Measurements from ENCODE around the gene HCK. TPM values are rescaled to one million over a fixed set of nuclear protein-coding genes. Genes with fewer than 3 reads are reported as not detected.

The HCK gene
- total RNA-seq, 5 donors from 2014 or later (not counting 1 experiment from before 2014, with no cell fraction given): 0.29 to 1.5 (median 0.73) TPM

DNA sequence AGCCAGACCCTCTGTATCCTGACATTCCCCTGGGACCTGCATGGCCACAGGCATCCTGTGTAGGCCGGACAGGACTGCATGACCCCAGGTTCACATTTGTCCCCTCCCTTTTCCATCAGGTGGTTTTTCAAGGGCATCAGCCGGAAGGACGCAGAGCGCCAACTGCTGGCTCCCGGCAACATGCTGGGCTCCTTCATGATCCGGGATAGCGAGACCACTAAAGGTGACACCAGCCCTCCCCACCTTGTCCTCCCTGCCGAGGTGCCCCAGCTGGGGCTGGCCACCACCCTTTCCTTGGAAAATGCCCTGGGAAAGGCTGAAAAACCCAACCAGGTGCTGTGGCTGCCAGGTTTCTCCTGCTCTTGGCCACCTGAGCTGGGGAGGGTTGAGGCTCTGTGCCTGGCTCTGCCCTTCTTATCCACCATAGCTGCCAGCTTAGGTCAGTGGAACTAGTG, 27.6 kb downstream of the HCK start:
- peaks cover 19 to 28% of the 10 kb centered on the region in 2 donors for H3K27me3 Mint-ChIP-seq
- Histone ChIP-seq H3K4me3 (ENCODE audit: control insufficient read depth in 1 of 2, extremely low read depth in 1 of 2, low read length in 1 of 2) (no peak overlapping the region), H3K9me3 (no peaks in the 10 kb centered on the region), H3K27me3 (replicated peaks in 1 of 2; ENCODE audit: control insufficient read depth in 2 of 2, extremely low read depth in 1 of 2, insufficient read depth in 2 of 2, low read length in 1 of 2) (peaks cover 0 to 38% of the 10 kb centered on the region in 2 experiments), H3K36me3 (ENCODE audit: control insufficient read depth in 2 of 2, extremely low read depth in 1 of 2, insufficient read depth in 1 of 2, low read length in 1 of 2) (no peaks in the 10 kb centered on the region), H3K27ac (ENCODE audit: low read length) (no peak overlapping the region), H3K4me1 (ENCODE audit: control insufficient read depth in 1 of 2, extremely low read depth in 1 of 2, insufficient read depth in 2 of 2, low read length in 2 of 2) (no peaks in the 10 kb centered on the region)
- H3K36me3 Mint-ChIP-seq: no peaks in the 10 kb centered on the region
- ChIA-PET POLR2A (no interaction called here), CTCF (no interaction called here)
- no peak overlapping the region for H3K27ac Mint-ChIP-seq
- no peak overlapping the region for H3K4me3 Mint-ChIP-seq
- 88% methylated on average over 8 of the region's 8 CpGs for WGBS (ENCODE audit: insufficient coverage)
- ATAC-seq (replicated peaks in 1 of 4): no peak
- H3K9me3 Mint-ChIP-seq: no peaks in the 10 kb centered on the region
- no peaks in the 10 kb centered on the region for H3K4me1 Mint-ChIP-seq
- no peak for DNase-seq

DNA sequence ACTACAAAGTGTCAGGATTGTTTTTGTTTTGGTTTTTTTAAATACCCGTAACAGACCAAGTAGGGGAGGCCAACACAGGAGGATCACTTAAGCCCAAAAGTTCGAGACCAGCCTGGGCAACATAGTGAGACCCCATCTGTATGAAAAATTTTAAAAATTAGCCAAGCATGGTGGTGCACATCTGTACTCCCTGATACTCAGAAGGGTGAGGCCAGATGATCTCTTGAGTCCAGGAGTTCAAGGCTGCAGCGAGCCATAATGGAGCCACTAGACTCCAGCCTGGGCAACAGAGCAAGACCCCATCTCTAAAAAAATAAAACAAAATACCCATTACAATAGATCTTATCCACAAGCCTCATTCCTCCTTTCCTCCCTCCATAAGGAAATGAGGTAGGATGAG, 28.7 kb downstream of the HCK start:
- Histone ChIP-seq H3K27ac (ENCODE audit: low read length) (no peak overlapping the region), H3K27me3 (replicated peaks in 1 of 2; ENCODE audit: control insufficient read depth in 2 of 2, extremely low read depth in 1 of 2, insufficient read depth in 2 of 2, low read length in 1 of 2) (peaks cover 0 to 36% of the 10 kb centered on the region in 2 experiments), H3K4me1 (ENCODE audit: control insufficient read depth in 1 of 2, extremely low read depth in 1 of 2, insufficient read depth in 2 of 2, low read length in 2 of 2) (no peaks in the 10 kb centered on the region), H3K4me3 (ENCODE audit: control insufficient read depth in 1 of 2, extremely low read depth in 1 of 2, low read length in 1 of 2) (no peak overlapping the region), H3K9me3 (no peaks in the 10 kb centered on the region), H3K36me3 (ENCODE audit: control insufficient read depth in 2 of 2, extremely low read depth in 1 of 2, insufficient read depth in 1 of 2, low read length in 1 of 2) (no peaks in the 10 kb centered on the region)
- Mint-ChIP-seq H3K36me3 (no peaks in the 10 kb centered on the region), H3K4me1 (no peaks in the 10 kb centered on the region), H3K27ac (no peak overlapping the region), H3K4me3 (no peak overlapping the region), H3K27me3 (peaks cover 19 to 29% of the 10 kb centered on the region in 2 donors), H3K9me3 (no peaks in the 10 kb centered on the region)
- no peak for DNase-seq
- WGBS (ENCODE audit: insufficient coverage): 60% methylated on average over 2 of the region's 3 CpGs
- ChIA-PET POLR2A (no interaction called here), CTCF (interaction anchor here in 1 of 2 donors (0.6 kb wide), 1 partner anchor 11 kb away, joined by 3 read pairs; no protein-coding TSS in a partner anchor)
- no peak for ATAC-seq (replicated peaks in 1 of 4)

DNA sequence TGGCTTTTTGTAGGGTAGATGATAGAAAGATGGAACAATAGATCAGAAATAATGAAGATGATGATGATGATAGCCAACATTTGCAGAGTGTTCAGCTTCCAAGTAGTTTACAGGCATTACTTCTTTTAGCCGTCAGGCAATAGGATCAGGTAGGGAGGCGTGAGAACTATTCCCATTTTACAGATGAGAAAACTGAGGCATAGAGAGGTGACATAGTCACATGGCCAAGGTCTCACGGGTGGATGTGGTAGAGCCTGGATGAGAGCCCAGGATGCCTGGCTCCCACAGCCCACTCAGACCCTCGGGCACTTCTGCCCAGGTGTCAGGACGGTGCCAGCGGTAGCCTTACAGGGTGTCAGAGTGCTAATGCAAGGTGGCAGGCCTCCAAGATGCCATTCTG, 31.4 kb downstream of the HCK start:
- H3K4me3 Mint-ChIP-seq: no peak overlapping the region
- ATAC-seq (replicated peaks in 1 of 4) (no peak), DNase-seq (no peak)
- ChIA-PET CTCF (no interaction called here), POLR2A (no interaction called here)
- no peaks in the 10 kb centered on the region for H3K9me3 Mint-ChIP-seq
- H3K27ac Mint-ChIP-seq: no peak overlapping the region
- H3K36me3 Mint-ChIP-seq: no peaks in the 10 kb centered on the region
- Histone ChIP-seq H3K4me3 (ENCODE audit: control insufficient read depth in 1 of 2, extremely low read depth in 1 of 2, low read length in 1 of 2) (no peak overlapping the region), H3K36me3 (ENCODE audit: control insufficient read depth in 2 of 2, extremely low read depth in 1 of 2, insufficient read depth in 1 of 2, low read length in 1 of 2) (no peaks in the 10 kb centered on the region), H3K27me3 (replicated peaks in 1 of 2; ENCODE audit: control insufficient read depth in 2 of 2, extremely low read depth in 1 of 2, insufficient read depth in 2 of 2, low read length in 1 of 2) (peaks cover 0 to 36% of the 10 kb centered on the region in 2 experiments), H3K27ac (ENCODE audit: low read length) (no peak overlapping the region), H3K4me1 (ENCODE audit: control insufficient read depth in 1 of 2, extremely low read depth in 1 of 2, insufficient read depth in 2 of 2, low read length in 2 of 2) (no peaks in the 10 kb centered on the region), H3K9me3 (no peaks in the 10 kb centered on the region)
- H3K27me3 Mint-ChIP-seq: peaks cover 15 to 29% of the 10 kb centered on the region in 2 donors
- no peaks in the 10 kb centered on the region for H3K4me1 Mint-ChIP-seq
- WGBS (ENCODE audit: insufficient coverage): 79% methylated on average over 6 of the region's 6 CpGs

DNA sequence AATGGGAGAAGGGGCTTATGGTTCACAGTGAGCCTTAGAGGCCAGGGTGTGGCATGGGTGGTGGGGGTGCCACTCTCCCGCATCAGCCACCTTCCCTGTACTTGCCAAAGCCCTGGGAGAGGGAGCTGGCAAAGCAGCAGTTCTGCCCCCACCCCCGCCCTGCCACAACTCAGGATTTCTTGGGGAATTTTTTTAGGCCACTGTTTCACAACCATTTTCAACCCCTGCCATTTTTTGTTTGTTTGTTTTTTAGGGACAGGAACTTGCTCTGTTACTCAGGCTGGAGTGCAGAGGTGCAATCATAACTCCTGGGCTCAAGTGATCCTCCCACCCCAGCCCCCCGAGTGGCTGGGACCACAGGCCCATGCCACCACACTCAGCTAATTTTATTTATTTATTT, 35.0 kb downstream of the HCK start:
- no peak for ATAC-seq (replicated peaks in 1 of 4)
- POLR2A ChIA-PET: no interaction called here
- no peak overlapping the region for H3K4me3 Mint-ChIP-seq
- Histone ChIP-seq H3K27ac (ENCODE audit: low read length) (no peak overlapping the region), H3K36me3 (ENCODE audit: control insufficient read depth in 2 of 2, extremely low read depth in 1 of 2, insufficient read depth in 1 of 2, low read length in 1 of 2) (no peaks in the 10 kb centered on the region), H3K9me3 (no peaks in the 10 kb centered on the region), H3K4me1 (ENCODE audit: control insufficient read depth in 1 of 2, extremely low read depth in 1 of 2, insufficient read depth in 2 of 2, low read length in 2 of 2) (peaks cover 0 to 4% of the 10 kb centered on the region in 2 experiments), H3K4me3 (ENCODE audit: control insufficient read depth in 1 of 2, extremely low read depth in 1 of 2, low read length in 1 of 2) (no peak overlapping the region), H3K27me3 (replicated peaks in 1 of 2; ENCODE audit: control insufficient read depth in 2 of 2, extremely low read depth in 1 of 2, insufficient read depth in 2 of 2, low read length in 1 of 2) (peaks cover 0 to 17% of the 10 kb centered on the region in 2 experiments)
- peaks cover 0 to 1% (median 0%) of the 10 kb centered on the region in 3 donors for H3K4me1 Mint-ChIP-seq
- CTCF ChIA-PET: interaction anchor here in 1 of 2 donors (0.6 kb wide), 2 partner anchors 25 to 587 kb away, joined by 3 to 4 read pairs; no protein-coding TSS in a partner anchor
- H3K36me3 Mint-ChIP-seq: no peaks in the 10 kb centered on the region
- no peak for DNase-seq
- peaks cover 13 to 23% of the 10 kb centered on the region in 2 donors for H3K27me3 Mint-ChIP-seq
- WGBS (ENCODE audit: insufficient coverage): no CpG with 5 or more reads among the region's 3 CpGs
- no peaks in the 10 kb centered on the region for H3K9me3 Mint-ChIP-seq
- H3K27ac Mint-ChIP-seq: no peak overlapping the region

DNA sequence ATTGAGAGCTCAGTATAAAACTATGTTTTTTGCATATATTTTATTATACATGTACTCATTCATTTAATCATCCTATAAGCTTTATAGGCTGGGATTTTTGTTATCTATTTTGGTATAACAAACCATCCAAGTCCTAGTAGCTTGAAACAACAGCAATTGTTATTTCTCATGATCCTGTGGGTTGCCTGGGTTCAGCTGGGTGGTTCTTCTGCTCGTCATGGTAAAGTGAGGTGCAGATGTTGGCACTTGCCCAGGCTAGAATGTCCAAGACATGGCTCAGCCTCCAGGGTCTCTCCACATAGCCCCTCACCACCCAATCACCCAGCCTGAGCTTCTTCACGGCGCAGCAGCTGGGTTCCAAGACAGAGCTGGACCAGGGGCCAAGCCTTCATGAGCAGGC, 36.7 kb downstream of the HCK start:
- Mint-ChIP-seq H3K27ac (no peak overlapping the region), H3K36me3 (no peaks in the 10 kb centered on the region), H3K9me3 (no peaks in the 10 kb centered on the region), H3K4me1 (peaks cover 0 to 1% (median 0%) of the 10 kb centered on the region in 3 donors), H3K27me3 (peaks cover 0 to 15% of the 10 kb centered on the region in 2 donors), H3K4me3 (no peak overlapping the region)
- Histone ChIP-seq H3K36me3 (ENCODE audit: control insufficient read depth in 2 of 2, extremely low read depth in 1 of 2, insufficient read depth in 1 of 2, low read length in 1 of 2) (no peaks in the 10 kb centered on the region), H3K4me1 (ENCODE audit: control insufficient read depth in 1 of 2, extremely low read depth in 1 of 2, insufficient read depth in 2 of 2, low read length in 2 of 2) (peaks cover 0 to 5% of the 10 kb centered on the region in 2 experiments), H3K27ac (ENCODE audit: low read length) (no peak overlapping the region), H3K4me3 (ENCODE audit: control insufficient read depth in 1 of 2, extremely low read depth in 1 of 2, low read length in 1 of 2) (no peak overlapping the region), H3K9me3 (no peaks in the 10 kb centered on the region), H3K27me3 (replicated peaks in 1 of 2; ENCODE audit: control insufficient read depth in 2 of 2, extremely low read depth in 1 of 2, insufficient read depth in 2 of 2, low read length in 1 of 2) (peaks cover 0 to 21% of the 10 kb centered on the region in 2 experiments)
- ATAC-seq (replicated peaks in 1 of 4) (no peak), DNase-seq (no peak)
- CTCF ChIA-PET: no interaction called here
- 100% methylated on average over 2 of the region's 3 CpGs for WGBS (ENCODE audit: insufficient coverage)
- POLR2A ChIA-PET: no interaction called here

DNA sequence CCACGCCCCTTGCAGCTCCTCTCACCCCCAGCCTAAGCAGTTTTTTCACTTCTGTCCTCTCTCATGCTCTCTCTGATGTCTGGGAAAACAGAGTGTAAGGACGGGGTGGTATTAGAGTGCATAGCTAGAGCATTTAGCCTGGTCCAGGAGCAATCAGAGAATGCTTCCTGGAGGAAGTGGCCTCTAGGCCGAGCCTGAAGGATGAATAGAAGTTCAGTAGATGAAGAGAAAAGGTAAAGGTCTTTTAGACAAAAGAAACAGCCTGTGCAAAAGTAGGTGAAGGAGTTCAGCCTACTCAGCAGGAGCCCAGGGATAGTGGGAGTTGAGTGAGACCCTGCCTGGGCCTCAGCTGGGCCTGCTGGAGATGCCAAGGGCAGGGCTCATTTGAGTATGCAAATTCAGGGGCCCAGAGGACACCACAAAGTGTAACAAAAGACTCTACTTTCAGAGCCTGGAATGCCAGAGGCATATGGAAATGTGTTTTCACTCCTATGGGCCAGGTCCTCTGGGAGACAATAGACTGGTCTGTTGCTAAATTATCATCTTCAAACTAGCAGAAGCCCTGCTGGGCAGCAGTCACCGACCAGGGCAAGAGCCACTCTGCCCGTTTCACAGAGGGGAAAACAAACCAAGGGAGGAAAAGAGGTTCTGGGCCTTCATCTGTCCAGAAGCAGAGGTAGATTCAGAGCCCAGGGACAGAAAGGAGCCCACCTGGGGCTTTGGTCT, 37.8 kb downstream of the HCK start:
- Histone ChIP-seq H3K4me1 (ENCODE audit: control insufficient read depth in 1 of 2, extremely low read depth in 1 of 2, insufficient read depth in 2 of 2, low read length in 2 of 2) (peaks cover 0 to 5% of the 10 kb centered on the region in 2 experiments), H3K27me3 (replicated peaks in 1 of 2; ENCODE audit: control insufficient read depth in 2 of 2, extremely low read depth in 1 of 2, insufficient read depth in 2 of 2, low read length in 1 of 2) (peaks cover 0 to 14% of the 10 kb centered on the region in 2 experiments), H3K36me3 (ENCODE audit: control insufficient read depth in 2 of 2, extremely low read depth in 1 of 2, insufficient read depth in 1 of 2, low read length in 1 of 2) (no peaks in the 10 kb centered on the region), H3K4me3 (ENCODE audit: control insufficient read depth in 1 of 2, extremely low read depth in 1 of 2, low read length in 1 of 2) (no peak overlapping the region), H3K9me3 (no peaks in the 10 kb centered on the region), H3K27ac (ENCODE audit: low read length) (no peak overlapping the region)
- ChIA-PET CTCF (no interaction called here), POLR2A (no interaction called here)
- Mint-ChIP-seq H3K27ac (no peak overlapping the region), H3K4me1 (peaks cover 0 to 1% (median 0%) of the 10 kb centered on the region in 3 donors), H3K9me3 (no peaks in the 10 kb centered on the region), H3K36me3 (no peaks in the 10 kb centered on the region), H3K27me3 (peaks cover 0 to 15% of the 10 kb centered on the region in 2 donors), H3K4me3 (no peak overlapping the region)
- ATAC-seq (replicated peaks in 1 of 4) (no peak), DNase-seq (no peak)
- WGBS (ENCODE audit: insufficient coverage): 77% methylated on average over 4 of the region's 5 CpGs

All from T-cell (primary cell).